Measurements from ENCODE around the gene ANP32E.

ANP32E gene

DNA sequence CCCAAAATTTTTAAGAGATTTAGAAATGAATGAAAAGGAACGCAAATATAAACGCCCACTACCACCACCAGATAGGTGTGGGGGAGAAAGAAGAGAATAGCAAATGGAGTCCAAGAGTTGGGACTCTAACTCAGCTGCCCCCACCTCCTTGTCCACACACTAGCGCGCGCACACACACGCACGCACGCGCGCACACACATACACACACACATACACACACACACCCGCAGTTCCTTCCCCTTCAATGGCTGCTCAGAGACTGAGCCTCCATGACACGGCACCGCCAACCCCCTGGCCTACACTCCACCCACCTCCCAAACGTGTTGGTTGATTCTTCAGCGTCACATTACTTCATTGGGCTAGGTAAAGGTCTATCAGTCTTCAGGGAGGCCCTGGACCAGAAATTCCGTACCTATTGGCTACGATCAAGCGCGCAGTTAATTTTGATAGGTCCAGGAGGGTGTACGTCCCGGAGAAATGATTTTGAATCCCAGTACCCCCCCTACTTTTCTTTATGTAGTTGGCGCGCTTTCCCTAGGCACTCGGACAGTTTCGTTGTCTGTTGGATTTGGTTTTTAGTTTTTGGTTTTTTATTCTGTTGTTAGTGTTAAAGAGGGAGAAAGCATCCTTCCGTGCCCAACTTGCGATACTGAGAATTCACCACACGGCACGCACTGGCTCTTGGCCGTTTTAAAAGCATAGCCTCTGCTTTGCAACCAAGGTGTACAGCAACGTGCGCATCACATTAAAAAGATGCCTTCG is at the start of gene ANP32E:
ANP32E (minus strand) TSS at position 261 of the 762 bp plus-strand sequence. CDS start 326 bp downstream, outside the sequence.
- peak; percentile 97 for DNase-seq (ENCODE audit: low spot score)

- no peak for DNase-seq (ENCODE audit: low spot score)
These were observed 47.3 kb upstream of the ANP32E start for GRCh38 chr1:150283260-150283659.

DNA sequence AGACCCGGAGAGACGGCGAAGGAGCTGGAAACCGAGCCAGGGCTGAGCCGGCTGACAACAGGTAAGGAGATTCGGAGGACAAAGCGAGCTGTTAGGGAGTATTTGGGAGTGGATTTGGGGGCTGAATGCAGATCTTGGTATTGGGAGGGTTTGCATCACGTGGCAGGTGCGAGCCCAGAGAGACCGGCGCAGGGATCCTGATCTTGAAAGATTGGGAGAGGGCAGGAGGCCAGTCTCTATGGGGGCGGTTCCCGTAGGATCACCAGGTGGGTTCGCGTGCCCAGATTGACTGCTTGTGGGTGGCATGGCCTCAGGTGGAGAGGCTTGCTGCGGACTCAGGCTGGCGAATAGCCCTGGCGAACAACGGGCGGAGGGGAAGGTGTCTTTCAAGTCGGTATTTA is 46.6 kb upstream of the ANP32E start:
- DNase-seq (ENCODE audit: low spot score) = no peak

- DNase-seq (ENCODE audit: low spot score) = peak; percentile 95
These were observed 46.0 kb upstream of the ANP32E start, which contains the start of gene CIART for GRCh38 chr1:150281758-150282557. TSS of gene CIART (plus strand) at chr1:150282554. CDS start at chr1:150283268, 714 bp downstream.

GRCh38 chr1:150281221-150281757 is 45.4 kb upstream of the ANP32E start:
- peak; percentile 56 for DNase-seq (ENCODE audit: low spot score)

DNA sequence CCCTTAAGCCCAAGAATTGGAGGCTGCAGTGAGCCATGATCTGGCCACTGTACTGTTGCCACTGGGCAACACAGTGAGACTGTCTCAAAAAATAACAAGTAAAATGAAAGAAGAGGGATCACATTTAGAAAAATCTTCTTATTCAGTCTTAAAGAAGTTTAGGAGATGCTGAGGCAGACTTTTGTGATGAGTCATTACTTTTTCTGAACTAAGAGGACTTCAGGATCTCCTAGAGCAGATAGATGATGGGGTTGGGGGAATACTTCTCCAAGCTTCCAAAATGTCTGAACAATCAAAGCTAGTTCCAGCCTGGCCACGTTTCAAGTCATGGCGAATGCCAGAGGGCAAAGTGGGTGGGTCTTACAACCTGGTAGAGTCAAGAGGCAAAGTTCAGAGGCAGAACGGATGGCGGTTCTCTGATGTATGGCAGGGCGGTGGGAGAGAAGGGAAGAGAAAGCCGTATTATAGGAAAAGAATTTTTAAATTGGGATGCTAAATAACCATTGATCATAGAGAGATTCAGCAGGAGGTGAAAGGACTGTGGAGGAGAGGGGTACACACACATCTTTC is 44.3 kb upstream of the ANP32E start:
- DNase-seq (ENCODE audit: low spot score) = no peak

GRCh38 chr1:150273311-150273710 is 37.4 kb upstream of the ANP32E start:
- DNase-seq (ENCODE audit: low spot score) = no peak

GRCh38 chr1:150271291-150271959 is 35.5 kb upstream of the ANP32E start:
- DNase-seq (ENCODE audit: low spot score) = no peak

GRCh38 chr1:150269451-150269850 is 33.5 kb upstream of the ANP32E start:
- DNase-seq (ENCODE audit: low spot score) = no peak

DNA sequence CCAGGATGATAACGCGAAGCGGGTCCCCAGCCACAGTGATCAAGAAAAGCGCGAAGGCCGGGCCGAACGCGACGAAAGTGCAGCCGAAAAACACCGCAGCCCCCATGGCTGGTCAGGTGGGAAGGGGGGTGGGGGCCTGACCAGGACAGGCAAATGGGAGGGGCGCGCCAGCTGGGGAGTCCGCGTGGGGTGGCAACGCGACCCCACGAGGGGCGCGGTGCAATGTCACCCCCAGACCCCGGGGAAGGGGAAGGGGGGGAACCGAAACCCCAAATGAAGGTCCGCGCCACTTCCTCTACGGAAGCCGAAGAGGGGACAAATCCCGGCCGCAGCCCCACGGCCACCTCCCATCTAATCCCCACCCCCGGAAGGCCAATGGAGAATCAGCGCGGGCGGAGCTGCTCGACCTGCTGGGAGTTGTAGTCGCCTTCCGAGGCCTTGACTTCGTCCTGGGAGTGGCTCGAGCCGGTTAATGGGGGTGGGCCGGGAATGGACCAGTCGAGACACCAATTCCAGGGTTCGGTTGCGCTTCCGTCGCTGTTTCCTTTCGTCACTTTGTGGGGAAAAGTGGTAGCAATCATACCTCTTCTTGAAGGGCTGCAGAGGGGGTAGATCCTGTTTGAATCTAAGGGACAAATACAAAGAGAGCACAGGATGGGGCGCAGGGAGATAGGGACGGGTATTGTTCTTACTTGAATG is 32.9 kb upstream of the ANP32E start, which contains the start of gene APH1A:
APH1A (minus strand) TSS at position 312 of the 699 bp plus-strand sequence; CDS start at position 106, 206 bp downstream.
- peak; percentile 98 for DNase-seq (ENCODE audit: low spot score)

DNA sequence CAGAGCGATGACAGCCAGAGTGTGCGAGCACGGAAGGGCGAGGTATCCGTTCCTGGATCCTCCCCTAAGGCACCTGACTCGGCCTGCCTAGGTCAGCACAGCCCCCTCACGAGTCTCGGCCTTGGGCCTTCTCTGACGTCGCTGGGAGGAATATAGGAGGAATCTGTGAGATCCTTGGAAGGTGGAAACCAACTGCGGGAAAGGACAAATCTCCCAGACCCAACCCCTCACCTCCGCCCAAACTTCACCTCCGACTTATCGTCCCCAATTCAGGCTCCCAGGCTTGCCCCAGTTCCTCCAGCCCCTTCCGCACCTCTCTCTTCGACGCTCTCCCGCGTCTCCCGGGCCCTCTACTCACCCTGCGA is 32.4 kb upstream of the ANP32E start:
- peak; percentile 44 for DNase-seq (ENCODE audit: low spot score)

- DNase-seq (ENCODE audit: low spot score) = peak; percentile 19
These were observed 32.0 kb upstream of the ANP32E start for GRCh38 chr1:150267896-150268295.

DNA sequence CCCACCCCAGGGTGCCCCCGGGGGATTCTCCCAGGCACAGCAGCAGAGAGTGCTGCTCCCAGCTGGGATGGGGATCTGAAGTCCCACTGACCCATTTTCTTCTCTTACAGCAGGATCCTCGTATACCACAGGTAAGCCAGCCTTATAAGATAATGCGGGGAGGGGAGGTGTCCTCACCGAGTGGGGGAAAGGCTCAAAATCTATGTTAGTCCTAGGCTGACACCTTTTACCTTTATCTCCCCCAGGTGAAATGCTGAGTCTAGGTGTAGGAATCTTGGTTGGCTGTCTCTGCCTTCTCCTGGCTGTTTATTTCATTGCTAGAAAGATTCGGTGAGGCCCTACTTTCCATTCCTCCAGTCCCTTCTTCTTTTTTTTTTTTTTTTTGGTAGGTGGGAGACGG is 27.6 kb upstream of the ANP32E start:
- DNase-seq (ENCODE audit: low spot score) = no peak

DNA sequence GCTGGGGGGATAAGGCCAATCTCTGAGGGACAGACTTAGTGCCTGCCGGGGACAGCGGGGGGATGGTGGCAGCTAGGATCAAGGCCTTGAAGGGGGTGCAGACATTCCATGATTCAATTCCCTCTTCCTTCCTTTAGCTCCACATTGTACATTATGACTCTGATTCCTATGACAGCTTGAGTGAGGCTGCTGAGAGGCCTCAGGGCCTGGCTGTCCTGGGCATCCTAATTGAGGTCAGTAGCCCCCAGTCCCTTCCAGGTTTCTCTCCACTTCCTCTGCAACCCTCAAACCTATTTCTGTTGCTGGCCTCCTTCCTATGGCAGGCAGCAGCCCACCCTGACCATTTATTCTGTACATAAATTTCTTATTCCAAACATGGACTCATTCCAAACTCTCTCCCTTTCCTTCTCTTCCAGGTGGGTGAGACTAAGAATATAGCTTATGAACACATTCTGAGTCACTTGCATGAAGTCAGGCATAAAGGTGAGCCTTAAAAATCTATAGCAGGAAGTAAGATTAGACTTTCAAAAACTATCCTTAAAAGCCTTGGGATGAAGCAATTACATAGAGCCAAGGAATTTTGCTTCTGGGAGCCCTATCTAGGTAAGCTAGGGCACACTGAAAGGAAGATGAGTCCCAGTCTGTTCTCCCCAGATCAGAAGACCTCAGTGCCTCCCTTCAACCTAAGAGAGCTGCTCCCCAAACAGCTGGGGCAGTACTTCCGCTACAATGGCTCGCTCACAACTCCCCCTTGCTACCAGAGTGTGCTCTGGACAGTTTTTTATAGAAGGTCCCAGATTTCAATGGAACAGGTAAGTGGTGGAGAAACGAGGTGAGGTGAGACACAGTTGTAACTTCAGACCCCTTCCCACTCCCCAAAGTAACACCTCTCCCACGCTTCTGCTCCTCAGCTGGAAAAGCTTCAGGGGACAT is 26.7 kb upstream of the ANP32E start:
- no peak for DNase-seq (ENCODE audit: low spot score)

DNA sequence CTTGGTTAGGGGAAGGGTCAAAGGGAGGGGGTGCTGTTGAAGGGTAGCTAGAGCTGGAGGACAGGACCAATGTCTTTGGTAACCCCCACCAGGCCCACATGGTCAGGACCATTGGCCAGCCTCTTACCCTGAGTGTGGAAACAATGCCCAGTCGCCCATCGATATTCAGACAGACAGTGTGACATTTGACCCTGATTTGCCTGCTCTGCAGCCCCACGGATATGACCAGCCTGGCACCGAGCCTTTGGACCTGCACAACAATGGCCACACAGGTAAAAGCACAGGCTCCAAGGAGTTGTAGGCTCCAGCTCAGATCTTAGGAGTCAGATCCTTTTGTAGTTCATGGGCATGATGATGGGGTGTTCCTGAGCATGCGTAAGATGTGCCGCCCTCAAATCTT is 25.5 kb upstream of the ANP32E start:
- DNase-seq (ENCODE audit: low spot score) = no peak

DNA sequence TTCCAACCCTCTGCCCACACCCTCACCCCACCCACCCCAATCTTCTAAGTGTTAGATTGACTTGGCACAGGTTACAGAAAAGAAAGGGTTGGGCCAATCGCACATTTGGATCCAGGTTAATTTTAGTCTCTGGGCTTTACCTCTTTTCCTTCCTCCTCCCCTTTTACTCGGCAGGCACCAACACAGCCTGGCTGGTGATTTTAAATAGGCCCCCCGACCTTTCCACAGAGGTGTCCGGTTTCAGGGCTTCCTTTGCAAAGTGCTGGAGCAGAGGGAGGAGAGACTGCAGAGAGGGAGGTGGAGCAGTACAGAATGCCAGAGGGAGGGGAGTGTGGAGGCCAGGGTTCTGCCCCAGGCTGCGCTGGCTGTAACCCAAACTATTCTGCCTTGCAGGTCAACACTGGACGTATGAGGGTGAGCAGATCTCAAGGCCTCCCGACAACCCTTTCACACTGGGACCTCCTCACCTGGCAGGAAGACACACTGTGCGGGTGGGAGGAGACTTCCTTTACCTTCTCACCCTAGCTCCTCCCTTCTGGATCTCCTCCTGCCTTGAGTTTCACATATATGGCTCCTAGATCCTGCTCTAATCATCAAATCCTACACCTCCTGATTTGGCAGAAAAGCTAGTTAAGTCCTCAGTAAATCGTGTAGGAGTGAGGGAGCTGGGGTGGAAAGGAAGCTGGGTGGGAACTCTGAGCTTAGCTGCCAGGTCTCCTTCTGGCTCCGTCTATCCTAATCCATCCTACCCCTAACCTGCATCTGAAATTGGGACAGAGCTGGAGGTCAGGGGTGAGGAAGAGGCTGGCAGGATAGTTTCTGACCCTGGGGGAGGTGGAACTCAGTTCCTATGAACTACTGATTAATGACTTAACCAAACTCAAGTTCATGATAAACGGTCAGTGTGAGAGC is 24.1 kb upstream of the ANP32E start:
- DNase-seq (ENCODE audit: low spot score) = no peak

GRCh38 chr1:150259217-150259616 is 23.3 kb upstream of the ANP32E start:
- DNase-seq (ENCODE audit: low spot score) = no peak

- no peak for DNase-seq (ENCODE audit: low spot score)
These were observed 22.0 kb upstream of the ANP32E start, which contains the start of gene CA14 for GRCh38 chr1:150257624-150258585. TSS of gene CA14 (plus strand) at chr1:150257774. CDS start at chr1:150258129, 355 bp downstream.

Data from AG20443 (cell line).